SHP77 treated with DMSO at 0.1 percent for 48 hours (cell line): ENCODE measurements around the gene ARHGAP4.

Experiments used
- DNase-seq: peaks from one replicate; lab custom pipeline; 2025; lab: John Stamatoyannopoulos, UW

Gene ARHGAP4

GRCh38 chrX:153867671-153868070, 58.4 kb downstream of the ARHGAP4 start:
- no peak for DNase-seq

GRCh38 chrX:153867139-153867538, 58.9 kb downstream of the ARHGAP4 start:
- DNase-seq: no peak

- DNase-seq: no peak
These were observed 59.6 kb downstream of the ARHGAP4 start for GRCh38 chrX:153866302-153867019.

GRCh38 chrX:153865685-153866084, 60.4 kb downstream of the ARHGAP4 start:
- DNase-seq: no peak

GRCh38 chrX:153865321-153865580, 60.8 kb downstream of the ARHGAP4 start:
- DNase-seq: no peak

- no peak for DNase-seq
These were observed 61.3 kb downstream of the ARHGAP4 start for GRCh38 chrX:153864561-153865320.

- DNase-seq: no peak
These were observed 62.0 kb downstream of the ARHGAP4 start for GRCh38 chrX:153864101-153864500.

GRCh38 chrX:153863251-153863991, 62.6 kb downstream of the ARHGAP4 start:
- DNase-seq: no peak

- no peak for DNase-seq
These were observed 63.5 kb downstream of the ARHGAP4 start for GRCh38 chrX:153862369-153863250.

GRCh38 chrX:153861733-153862310, 64.2 kb downstream of the ARHGAP4 start:
- no peak for DNase-seq

GRCh38 chrX:153861151-153861550, 64.9 kb downstream of the ARHGAP4 start:
- DNase-seq: no peak
